Mesenteric fat pad (tissue), 1 donor: ENCODE data around the gene TNS3. TPM values are rescaled to one million over a fixed set of nuclear protein-coding genes. Genes with fewer than 3 reads are reported as not detected.
A peak's percentile ranks its signal among the peaks of the same experiment; 100 is the strongest.
"Not testable (repeated sequence)": the region's sequence is repeated elsewhere in the genome, so short reads cannot be mapped to it uniquely, and the experiment has no call there.

Source experiments
- DNase-seq: peaks from one replicate; pipeline ENCODE4 v3.0.0-alpha.2; 2020; ENCODE audit warnings: low spot score
- total RNA-seq: library from RNA; stranded (reverse); fragmentation: NEBNext Ultra II Directional; extraction: Animal tissue kit (Norgen Biotek cat#: 25700); gene quantifications from one replicate; pipeline ENCODE4 v1.2.1, GENCODE V29; 2021
- donor health status: DM: yes; HTN: yes; CAD: no.

Gene TNS3
- total RNA-seq, 1 donor from 2014 or later, result 152 TPM

DNA sequence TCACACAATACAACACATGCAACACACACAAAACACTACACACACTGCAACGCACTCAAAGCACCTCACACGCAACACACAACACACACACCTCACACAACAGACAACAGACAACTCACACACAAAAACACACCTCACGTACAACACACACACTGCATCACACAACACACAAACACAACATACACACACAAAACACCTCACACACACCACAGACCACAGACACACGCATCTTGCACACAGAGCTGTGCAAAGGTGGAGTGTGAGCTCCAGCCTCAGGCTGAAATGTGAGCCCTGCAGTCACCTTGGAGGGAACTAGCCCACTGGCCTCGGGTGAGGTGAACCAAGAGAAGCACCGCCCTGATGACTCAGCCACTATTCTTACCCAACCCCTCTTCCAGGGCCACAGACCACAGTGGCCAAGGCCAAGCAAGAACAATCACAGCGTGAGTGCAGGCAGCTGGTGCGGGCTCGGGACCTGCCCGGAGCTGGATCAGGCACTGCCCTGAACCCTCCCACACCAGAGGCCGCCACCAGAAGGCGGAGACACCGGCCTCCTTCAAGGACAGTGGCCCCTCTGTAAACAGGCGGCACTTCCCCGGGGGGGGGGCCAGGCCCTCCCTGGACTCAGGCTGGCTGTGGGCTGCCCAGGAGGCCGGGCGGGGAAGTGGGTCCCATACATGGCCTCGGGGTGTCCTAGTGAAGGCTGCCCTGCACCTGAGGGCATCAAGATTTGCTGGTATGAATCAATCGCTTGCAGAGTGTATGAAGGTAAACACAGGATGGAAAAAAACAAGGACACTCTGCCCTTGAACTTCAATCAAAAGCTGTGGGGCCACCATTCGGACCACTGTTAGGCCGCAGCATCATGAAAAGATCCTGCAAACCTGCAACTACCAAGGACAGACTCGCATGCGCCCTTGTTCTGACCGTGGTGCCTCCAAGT is 106.7 kb downstream of the TNS3 start:
- peak; percentile 76 for DNase-seq

DNA sequence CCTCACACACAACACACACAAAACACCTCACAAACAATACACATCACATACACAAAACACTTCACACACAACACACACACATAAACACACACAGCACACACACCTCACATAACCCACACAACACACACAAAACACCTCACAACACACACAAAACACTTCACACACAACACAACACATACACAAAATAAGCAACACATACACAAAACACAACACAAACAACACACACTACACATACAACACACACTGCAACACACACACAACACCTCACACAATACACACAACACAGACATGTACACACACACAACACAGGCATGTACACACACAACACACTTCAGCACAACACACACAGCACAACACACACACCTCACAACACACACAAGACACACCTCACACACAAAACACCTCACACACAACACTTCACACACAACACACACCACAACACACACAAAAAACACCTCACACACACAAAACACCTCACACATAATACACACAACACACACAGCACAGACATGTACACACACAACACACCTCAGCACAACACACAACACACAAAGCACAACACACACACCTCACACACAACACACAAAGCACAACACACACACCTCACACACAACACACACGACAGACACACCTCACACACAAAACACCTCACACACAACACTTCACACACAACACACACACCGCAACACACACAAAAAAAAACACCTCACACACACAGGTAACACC is 107.5 kb downstream of the TNS3 start:
- no peak for DNase-seq

DNA sequence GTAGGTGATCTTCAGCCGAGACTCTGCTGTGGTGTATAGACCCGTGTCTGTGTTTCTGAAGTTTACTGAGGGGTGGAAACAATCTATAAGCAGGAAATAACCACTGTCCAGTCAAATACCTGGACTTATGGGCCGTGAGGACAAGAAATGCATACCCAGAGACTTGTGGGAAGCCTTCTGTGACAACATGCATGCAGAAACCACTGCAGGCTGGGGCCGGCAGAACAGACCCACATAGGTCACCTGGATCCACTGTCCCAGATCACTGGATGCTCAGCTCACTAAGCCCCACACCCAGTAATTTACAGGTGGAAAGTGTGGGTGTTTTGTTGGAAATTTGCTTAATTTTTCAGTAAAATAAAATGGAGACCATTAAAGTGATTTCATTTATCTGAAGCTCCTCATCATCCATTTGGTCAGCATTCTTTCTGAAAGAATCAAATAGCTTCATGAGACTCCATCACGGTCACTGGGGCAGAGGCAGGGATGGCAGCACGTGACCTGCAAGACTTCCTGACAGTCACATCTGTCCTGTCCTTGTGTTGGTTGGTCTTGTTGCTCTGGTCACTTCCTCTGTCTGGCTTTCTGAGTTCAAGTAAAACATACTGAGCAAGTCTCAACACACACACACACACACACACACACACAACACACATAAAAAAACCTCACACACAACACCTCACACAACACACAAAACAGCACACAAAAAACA is 108.3 kb downstream of the TNS3 start:
- DNase-seq, result peak; percentile 55

DNA sequence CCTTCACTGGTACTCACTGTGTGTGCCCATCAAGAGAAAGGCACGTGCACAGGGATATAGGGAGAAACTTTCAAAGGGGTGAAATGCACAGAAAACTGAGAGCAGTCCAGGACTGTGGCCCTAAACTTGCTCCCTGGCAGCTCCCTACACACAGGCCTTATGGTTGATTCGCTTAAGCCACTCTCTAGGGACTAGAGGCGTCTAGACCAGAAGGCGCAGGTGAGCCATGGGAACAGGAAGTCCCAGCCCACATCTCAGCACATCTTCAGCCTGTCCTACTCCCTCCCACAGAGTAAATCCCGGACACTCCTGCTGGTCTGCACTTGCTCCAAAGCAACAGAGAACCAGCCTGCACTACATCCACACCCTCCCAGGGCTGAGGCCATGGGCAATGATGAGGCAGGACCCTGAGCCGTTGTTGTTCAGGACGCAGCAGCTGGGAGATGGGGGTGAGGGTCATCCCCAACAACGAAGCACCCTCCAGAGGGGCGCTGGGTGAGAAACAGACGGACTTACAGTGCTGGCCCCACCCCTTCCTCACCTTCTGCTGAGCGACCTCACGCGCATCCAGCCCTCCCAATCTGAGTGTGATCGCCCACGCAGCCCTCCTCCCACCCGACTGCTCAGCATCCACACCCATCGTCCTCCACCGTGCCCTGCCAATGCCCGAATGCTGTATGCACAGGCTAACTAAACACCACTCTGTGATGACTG is 109.3 kb downstream of the TNS3 start:
- DNase-seq, result peak; percentile 45

DNA sequence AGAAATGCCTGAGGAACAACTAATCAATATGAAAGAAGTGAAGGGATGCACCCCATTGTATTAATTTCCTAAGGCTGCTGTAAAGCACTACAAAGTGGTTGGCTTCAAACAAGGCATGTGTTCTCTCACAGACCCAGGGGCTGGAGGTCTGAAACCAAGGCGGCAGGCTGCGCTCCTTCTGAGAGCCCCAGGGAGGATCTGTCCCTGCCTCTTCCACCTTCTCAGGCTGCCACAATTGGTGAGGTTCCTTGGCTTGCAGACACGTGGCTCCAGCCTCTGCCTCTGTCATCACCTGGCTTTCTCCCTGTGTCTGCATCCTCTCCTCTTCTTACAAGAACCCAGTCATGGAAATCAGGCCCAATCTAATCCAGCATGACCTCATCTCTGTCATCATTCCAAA is 110.1 kb downstream of the TNS3 start:
- DNase-seq, result no peak

DNA sequence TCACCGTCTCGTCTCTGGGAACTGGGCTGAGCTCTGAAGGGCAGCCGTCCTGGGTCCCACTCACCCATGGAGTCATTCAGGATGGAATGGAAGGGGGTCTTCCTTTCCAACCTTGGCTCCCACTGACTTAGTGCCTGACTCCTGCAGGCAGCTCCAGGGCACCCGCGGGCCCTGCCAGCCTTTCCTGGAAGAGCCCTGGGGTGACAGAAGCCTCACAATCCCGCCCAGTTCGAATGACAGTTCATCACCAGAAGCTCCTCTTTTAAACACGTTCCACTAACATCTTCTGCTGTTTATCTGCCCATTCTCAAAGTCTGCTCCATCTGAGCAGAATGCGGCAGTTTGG is 110.6 kb downstream of the TNS3 start:
- DNase-seq, result no peak

DNA sequence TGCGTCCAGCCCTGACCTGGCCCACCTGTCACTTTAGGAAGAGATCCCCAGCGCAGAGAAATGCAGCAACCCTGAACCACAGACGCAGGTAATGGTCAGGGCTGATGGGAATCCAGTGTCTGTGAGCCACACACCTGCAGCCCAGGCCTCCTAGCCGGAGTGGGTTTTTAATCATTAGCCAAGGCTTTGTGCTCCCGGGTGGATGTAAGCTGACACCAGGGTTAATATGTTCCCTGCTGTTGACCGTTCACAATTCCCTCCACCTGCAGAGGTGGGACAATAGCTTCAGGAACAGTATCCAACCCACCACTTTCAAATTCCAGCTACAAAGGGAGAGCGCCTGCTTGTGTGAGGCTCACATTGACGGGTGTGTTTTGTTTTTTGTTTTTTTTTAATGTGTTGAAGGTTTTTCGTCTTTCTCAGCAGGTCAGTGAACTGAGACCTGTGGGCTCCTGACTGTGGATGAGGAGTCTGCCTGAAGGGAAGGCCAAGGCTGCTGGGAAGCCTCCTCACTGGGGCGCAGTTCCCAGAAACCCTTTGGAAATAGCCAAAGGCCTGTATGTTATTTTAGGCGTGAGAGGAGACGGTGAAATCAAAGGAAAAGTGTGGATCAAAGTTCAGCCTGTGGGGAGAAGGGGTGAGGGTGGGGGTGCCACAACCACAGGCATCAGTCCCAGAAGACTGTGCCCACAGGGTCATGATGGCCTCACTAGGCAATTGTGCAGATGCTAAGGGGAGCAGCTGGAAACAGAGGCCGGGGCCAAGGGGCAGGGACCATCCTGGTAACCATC is 111.1 kb downstream of the TNS3 start:
- no peak for DNase-seq

DNA sequence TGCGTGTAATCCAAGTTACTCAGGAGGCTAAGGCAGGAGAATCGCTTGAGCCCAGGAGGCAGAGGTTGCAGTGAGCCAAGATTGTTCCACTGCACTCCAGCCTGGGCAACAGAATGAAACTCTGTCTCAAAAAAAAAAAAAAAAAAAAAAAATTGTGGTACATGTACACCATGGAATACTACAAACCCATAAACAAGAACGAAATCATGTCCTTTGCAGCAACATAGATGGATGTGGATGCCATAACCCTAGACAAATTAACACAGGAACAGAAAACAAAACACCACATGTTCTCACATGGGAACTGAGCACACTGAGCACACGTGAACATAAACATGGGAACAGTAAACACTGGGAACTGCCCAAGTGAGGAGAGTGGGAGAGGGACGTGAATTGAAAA is 112.1 kb downstream of the TNS3 start:
- DNase-seq, result not testable (repeated sequence)

DNA sequence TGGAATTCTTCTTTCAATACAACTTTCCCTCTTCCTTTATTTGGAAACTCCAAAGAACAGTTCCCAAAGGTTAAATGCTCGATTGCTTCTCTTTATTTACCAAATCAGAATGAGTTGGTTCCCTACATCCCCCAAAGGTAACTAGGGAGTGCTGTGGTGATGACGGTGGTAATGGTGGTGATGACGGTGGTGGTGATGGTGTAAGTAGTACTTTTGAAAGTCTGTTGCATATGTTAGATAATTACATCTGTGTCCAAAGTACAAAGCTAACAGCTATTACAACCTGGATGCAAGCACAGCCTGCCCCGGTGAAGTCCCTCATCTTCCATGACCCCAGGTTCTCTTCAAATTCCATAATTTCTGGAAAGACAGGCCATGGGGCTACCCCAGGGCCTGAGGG is 115.1 kb downstream of the TNS3 start:
- no peak for DNase-seq

DNA sequence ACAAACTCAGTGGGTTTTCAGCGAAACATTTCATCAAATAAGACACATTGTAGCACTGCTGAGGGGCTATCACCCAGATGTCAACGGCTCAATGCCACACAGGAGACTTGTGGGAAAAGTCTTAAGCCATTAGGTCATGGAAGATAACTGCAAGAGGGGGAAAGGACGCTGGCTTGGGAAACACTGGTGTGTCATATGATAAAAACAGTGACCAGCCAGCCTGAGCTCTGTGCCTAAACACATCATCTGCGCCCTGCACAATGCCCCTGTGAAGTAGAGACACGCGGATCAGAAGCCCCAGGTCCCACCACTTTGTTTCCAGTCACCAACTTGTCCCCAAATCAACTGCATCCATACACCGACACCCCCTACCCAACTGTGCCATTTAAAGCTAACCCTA is 116.7 kb downstream of the TNS3 start:
- no peak for DNase-seq

DNA sequence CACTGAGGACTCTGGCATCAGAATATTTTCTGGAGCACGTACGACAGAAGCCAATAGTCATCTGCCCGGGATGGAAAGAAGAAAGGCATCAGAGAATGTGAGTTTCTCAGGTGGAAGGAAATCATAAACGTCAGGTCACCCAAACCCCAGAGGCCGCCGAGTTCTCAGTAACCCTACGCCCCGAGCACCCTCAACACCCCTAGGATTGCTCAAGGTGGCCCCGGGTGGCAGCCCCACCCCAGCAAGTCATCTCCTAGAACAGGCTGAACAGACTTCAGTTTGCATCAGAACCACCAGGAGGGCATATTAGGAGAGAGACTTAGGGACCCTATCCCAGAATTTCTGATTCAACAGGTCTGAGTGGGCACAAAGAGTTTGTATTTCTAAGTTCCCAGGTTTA is 117.6 kb downstream of the TNS3 start:
- DNase-seq, result no peak

DNA sequence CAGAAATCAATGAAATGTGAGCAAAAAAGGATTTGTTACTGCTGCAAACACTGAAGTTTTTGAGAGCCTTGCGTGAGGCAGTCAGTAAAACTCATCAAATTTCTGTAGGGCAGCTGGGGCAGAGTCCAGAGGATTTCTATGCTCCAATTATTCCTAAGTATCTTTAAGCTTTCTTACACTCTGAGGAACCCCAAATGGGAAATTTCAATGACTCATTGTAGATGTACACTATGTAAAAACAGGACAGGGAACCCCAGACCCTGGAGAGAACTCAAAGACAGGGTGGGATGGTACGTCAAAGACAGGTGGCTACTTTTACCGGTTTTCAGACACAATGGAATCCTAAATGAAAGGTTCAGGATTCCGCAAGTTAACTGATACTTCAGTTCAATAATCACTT is 120.2 kb downstream of the TNS3 start:
- DNase-seq, result no peak

DNA sequence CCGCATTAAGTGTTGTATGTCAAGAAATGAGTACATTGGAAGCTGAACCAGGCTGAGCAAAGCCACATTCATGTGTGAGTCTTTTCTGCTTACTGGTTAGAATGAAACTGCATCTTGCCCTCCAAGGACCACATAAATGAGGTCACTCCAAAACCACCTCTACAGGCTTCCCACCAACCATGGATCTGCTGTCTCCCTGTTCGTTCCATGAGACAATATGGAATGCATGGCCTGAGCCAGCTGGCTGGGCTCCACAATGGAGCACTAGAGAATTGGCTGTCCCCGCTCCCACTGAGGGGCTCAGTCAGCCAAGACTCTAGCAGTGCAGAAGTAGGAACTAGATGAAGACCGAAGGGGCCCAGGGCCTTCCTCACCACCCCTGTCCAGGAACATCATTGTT is 120.8 kb downstream of the TNS3 start:
- no peak for DNase-seq

DNA sequence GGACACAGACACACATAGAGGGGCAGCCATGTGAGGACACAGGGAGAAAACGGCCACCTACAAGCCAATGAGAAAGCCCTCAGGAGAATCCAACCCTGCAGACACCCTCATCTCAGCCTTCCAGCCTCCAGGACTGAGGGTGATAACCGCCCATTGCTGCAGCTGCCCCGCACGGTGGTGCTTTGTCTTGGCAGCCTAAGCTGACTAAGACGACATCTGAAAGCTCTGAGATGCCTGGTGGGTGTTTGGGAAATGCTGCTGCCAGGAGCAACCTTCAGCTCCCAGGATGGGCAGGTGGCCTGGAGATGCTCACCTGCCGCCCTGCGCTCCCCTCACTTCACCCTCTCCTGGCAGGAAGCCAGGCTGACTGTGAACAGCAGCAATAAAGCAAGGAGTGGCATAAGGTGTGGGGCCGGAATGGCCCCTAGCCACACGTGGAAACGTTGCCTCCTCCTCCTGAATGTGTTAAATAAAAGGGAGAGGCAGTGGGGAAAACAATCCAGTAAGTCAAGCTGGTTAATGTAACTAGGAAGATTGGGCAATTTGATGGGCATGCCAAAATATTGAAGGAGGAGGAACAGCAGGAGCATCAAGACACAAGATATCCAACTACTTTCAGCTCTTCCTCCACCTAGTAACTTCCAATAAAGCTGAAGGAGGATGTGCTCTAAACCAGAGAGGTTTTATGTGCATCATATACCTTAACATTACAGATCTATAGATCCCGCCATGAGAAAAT is 121.5 kb downstream of the TNS3 start:
- DNase-seq, result peak; percentile 81

DNA sequence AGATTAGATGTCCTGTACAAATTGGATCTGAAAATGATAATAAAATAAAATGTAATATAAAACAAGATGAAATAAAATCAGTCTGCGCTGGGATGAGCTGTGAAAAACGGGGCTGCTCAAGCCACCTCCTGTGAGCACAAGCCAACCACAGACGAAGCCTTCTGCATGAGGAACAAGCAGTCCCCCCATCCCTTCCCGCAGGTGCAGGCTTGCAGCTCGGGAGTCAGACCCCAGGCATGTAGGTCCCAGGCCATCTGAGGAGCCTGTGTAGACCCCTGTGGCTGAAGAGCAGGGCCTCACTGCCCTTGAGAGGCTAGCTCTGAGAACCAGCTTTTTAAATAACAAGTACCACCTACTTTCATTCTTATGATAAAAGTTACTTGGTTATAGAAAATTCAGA is 123.4 kb downstream of the TNS3 start:
- DNase-seq, result peak; percentile 74

DNA sequence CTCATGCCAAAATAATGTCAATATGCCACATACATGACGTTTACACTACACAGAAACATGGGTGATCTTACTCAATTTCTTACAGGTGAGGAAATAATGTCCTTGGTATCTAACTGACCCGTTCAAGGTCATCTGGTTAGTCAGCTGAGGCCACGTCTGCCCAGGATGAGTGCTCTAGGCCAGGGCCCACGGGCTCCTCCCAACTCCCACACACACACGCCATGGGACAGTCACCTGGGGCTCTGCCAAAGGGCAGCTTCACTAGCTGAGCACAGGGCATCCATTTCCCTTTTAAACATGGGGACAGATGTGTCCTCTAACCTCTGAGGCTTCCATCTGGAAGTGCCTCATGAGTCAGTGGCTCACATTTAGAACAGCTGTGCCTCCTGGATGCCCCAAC is 123.9 kb downstream of the TNS3 start:
- peak; percentile 90 for DNase-seq

DNA sequence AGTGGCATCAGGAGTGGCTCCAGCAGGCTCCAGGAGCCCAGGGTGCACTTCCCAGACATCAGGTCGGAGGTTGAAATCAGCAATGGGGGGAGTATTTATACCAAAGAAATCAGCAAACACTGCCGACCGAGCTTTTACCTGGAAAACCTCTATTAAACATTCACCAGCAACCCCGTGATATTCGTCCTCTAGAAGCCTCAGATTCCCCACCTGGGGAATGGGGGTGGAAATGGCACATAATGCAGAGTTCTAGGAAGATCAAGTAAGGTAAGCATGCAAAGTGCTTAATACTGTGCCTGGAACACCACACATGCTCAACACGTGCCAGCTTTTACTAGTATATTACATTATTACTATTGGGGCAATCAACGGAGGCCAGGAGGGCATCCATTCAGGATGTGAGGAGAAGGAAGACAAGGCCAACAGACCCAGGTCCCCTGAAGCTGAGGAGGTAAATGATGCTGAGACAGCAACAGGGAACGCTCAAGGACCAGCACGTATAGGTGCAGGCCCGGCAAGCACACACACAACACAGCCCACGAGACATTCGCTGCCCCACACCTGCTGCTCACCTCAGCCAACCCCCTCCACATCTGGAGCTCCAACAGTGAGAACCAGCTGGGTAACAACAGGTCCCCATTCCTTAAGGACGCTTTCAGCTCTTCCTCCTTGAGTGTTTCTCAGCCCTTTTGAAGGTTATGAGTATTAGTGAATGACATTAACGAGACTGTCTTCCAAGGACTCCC is 125.5 kb downstream of the TNS3 start:
- DNase-seq, result peak; percentile 60

DNA sequence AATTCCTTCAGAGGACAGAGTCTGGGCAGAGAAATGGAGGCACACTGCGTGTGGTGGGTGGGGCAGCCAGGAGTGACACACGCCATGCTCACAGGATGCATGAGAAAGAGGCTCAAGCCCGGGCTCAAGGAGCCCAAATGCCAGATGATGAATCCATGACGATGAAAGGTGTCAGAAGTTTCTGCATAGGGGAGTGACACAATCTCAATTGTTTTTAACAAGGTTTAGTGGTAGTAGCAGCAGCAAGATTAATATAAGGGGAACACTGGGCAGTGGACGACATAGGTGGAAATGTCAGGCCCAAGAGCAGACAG is 126.1 kb downstream of the TNS3 start:
- DNase-seq, result no peak
